ENCODE results near the gene TMEM250. TPM values are rescaled to one million over a fixed set of nuclear protein-coding genes. Genes with fewer than 3 reads are reported as not detected.

The TMEM250 gene
- total RNA-seq, 4 donors from 2014 or later = 23.5 to 35.3 (median 25.6) TPM

GRCh38 chr9:136112541-136112940 is 6.1 kb downstream of the TMEM250 start:
- 73 to 88% methylated on average over 4 to 10 of the region's 11 CpGs for WGBS, 2 donors
- DNase-seq = no peak
- Histone ChIP-seq H3K4me1 (peaks cover 10 to 27% of the 10 kb centered on the region in 2 donors), H3K27me3 (no peaks in the 10 kb centered on the region), H3K9me3 (no peaks in the 10 kb centered on the region), H3K36me3 (no peaks in the 10 kb centered on the region), H3K27ac (no peak overlapping the region), H3K4me3 (replicated peaks in 1 of 3) (no peak overlapping the region)
- TF ChIP-seq CTCF (IDR thresholded peaks at IDR 0.05) (no peak), POLR2A (IDR thresholded peaks at IDR 0.05) (no peak)
- intact Hi-C loops (cut with DNase I) = no loop called here

- Histone ChIP-seq H3K4me3 (replicated peaks in 1 of 3) (no peak overlapping the region), H3K4me1 (peaks cover 7 to 21% of the 10 kb centered on the region in 2 donors), H3K36me3 (no peaks in the 10 kb centered on the region), H3K9me3 (no peaks in the 10 kb centered on the region), H3K27me3 (no peaks in the 10 kb centered on the region), H3K27ac (no peak overlapping the region)
- no peak for DNase-seq
- intact Hi-C loops (cut with DNase I) = no loop called here
- TF ChIP-seq POLR2A (IDR thresholded peaks at IDR 0.05) (no peak), CTCF (IDR thresholded peaks at IDR 0.05) (no peak)
- WGBS, 2 donors = 54 to 76% methylated on average over 10 to 16 of the region's 16 CpGs
Measured at GRCh38 chr9:136111910-136112309, 6.8 kb downstream of the TMEM250 start.

- Histone ChIP-seq H3K9me3 (no peaks in the 10 kb centered on the region), H3K27ac (no peak overlapping the region), H3K4me3 (replicated peaks in 1 of 3) (no peak overlapping the region), H3K27me3 (no peaks in the 10 kb centered on the region), H3K4me1 (peaks cover 7 to 21% of the 10 kb centered on the region in 2 donors), H3K36me3 (no peaks in the 10 kb centered on the region)
- intact Hi-C loops (cut with DNase I) = no loop called here
- 92 to 95% methylated on average over 20 to 22 of the region's 22 CpGs for WGBS, 2 donors
- TF ChIP-seq CTCF (IDR thresholded peaks at IDR 0.05) = no peak
- no peak for TF ChIP-seq POLR2A (IDR thresholded peaks at IDR 0.05)
- no peak for DNase-seq
Measured at GRCh38 chr9:136111190-136111589, 7.5 kb downstream of the TMEM250 start.

- no peak for DNase-seq
- TF ChIP-seq CTCF (IDR thresholded peaks at IDR 0.05) (no peak), POLR2A (IDR thresholded peaks at IDR 0.05) (no peak)
- WGBS, 2 donors = 5 to 25% methylated on average over 14 to 35 of the region's 42 CpGs
- Histone ChIP-seq H3K4me1 (peaks cover 7 to 28% of the 10 kb centered on the region in 2 donors), H3K4me3 (replicated peaks in 1 of 3) (peak overlapping the region in 1 of 3 donors; percentile 26), H3K27ac (peak overlapping the region in 1 of 3 donors; percentile 15), H3K36me3 (no peaks in the 10 kb centered on the region), H3K9me3 (no peaks in the 10 kb centered on the region), H3K27me3 (no peaks in the 10 kb centered on the region)
- intact Hi-C loops (cut with DNase I) = no loop called here
Measured at GRCh38 chr9:136110082-136111061, 8.3 kb downstream of the TMEM250 start.
